ENCODE measurements around the gene CLEC10A.
"Not testable (repeated sequence)": the region's sequence is repeated elsewhere in the genome, so short reads cannot be mapped to it uniquely, and the experiment has no call there.

Gene CLEC10A

GRCh38 chr17:7056386-7056785 is 23.7 kb downstream of the CLEC10A start:
- TF ChIP-seq JUND (IDR thresholded peaks at IDR 0.05; ENCODE audit: low read depth): no peak
- no peak for DNase-seq (ENCODE audit: low read depth in 1 of 2, low spot score in 1 of 2)
- in situ Hi-C loops (cut with HindIII; ENCODE audit: low pct_unique_long_range_greater_than_20kb, low sequenced_read_pairs): no loop called here

- in situ Hi-C loops (cut with HindIII; ENCODE audit: low pct_unique_long_range_greater_than_20kb, low sequenced_read_pairs); DNase-seq (ENCODE audit: low read depth in 1 of 2, low spot score in 1 of 2): not testable (repeated sequence)
These were observed 29.5 kb downstream of the CLEC10A start for GRCh38 chr17:7050583-7050982.

GRCh38 chr17:7048968-7049367 is 31.1 kb downstream of the CLEC10A start:
- no peak for TF ChIP-seq JUND (IDR thresholded peaks at IDR 0.05; ENCODE audit: low read depth)
- in situ Hi-C loops (cut with HindIII; ENCODE audit: low pct_unique_long_range_greater_than_20kb, low sequenced_read_pairs): no loop called here
- no peak for DNase-seq (ENCODE audit: low read depth in 1 of 2, low spot score in 1 of 2)

- no peak for DNase-seq (ENCODE audit: low read depth in 1 of 2, low spot score in 1 of 2)
- in situ Hi-C loops (cut with HindIII; ENCODE audit: low pct_unique_long_range_greater_than_20kb, low sequenced_read_pairs): no loop called here
- no peak for TF ChIP-seq JUND (IDR thresholded peaks at IDR 0.05; ENCODE audit: low read depth)
These were observed 32.5 kb downstream of the CLEC10A start for GRCh38 chr17:7047566-7047965.

GRCh38 chr17:7046725-7047397 is 33.2 kb downstream of the CLEC10A start:
- DNase-seq (ENCODE audit: low read depth in 1 of 2, low spot score in 1 of 2); in situ Hi-C loops (cut with HindIII; ENCODE audit: low pct_unique_long_range_greater_than_20kb, low sequenced_read_pairs): not testable (repeated sequence)

- no peak for TF ChIP-seq JUND (IDR thresholded peaks at IDR 0.05; ENCODE audit: low read depth)
- peak; percentile 51 to 91 for DNase-seq (ENCODE audit: low read depth in 1 of 2, low spot score in 1 of 2)
- in situ Hi-C loops (cut with HindIII; ENCODE audit: low pct_unique_long_range_greater_than_20kb, low sequenced_read_pairs): no loop called here
These were observed 33.8 kb downstream of the CLEC10A start for GRCh38 chr17:7046127-7046724.

- in situ Hi-C loops (cut with HindIII; ENCODE audit: low pct_unique_long_range_greater_than_20kb, low sequenced_read_pairs): no loop called here
- TF ChIP-seq JUND (IDR thresholded peaks at IDR 0.05; ENCODE audit: low read depth): no peak
- peak; percentile 48 to 80 for DNase-seq (ENCODE audit: low read depth in 1 of 2, low spot score in 1 of 2)
These were observed 34.4 kb downstream of the CLEC10A start for GRCh38 chr17:7045492-7046126.

- in situ Hi-C loops (cut with HindIII; ENCODE audit: low pct_unique_long_range_greater_than_20kb, low sequenced_read_pairs): no loop called here
- no peak for DNase-seq (ENCODE audit: low read depth in 1 of 2, low spot score in 1 of 2)
- TF ChIP-seq JUND (IDR thresholded peaks at IDR 0.05; ENCODE audit: low read depth): no peak
These were observed 36.4 kb downstream of the CLEC10A start, which contains the start of gene SLC16A11 for GRCh38 chr17:7043497-7044198. Gene SLC16A11 (minus strand): TSS chr17:7044092. CDS start chr17:7043513, 579 bp downstream.

- in situ Hi-C loops (cut with HindIII; ENCODE audit: low pct_unique_long_range_greater_than_20kb, low sequenced_read_pairs): no loop called here
- DNase-seq (ENCODE audit: low read depth in 1 of 2, low spot score in 1 of 2): no peak
- no peak for TF ChIP-seq JUND (IDR thresholded peaks at IDR 0.05; ENCODE audit: low read depth)
These were observed 36.9 kb downstream of the CLEC10A start for GRCh38 chr17:7043182-7043496.

GRCh38 chr17:7042501-7043181 is 37.4 kb downstream of the CLEC10A start:
- no peak for DNase-seq (ENCODE audit: low read depth in 1 of 2, low spot score in 1 of 2)
- no peak for TF ChIP-seq JUND (IDR thresholded peaks at IDR 0.05; ENCODE audit: low read depth)
- in situ Hi-C loops (cut with HindIII; ENCODE audit: low pct_unique_long_range_greater_than_20kb, low sequenced_read_pairs): no loop called here

GRCh38 chr17:7041607-7042500 is 38.2 kb downstream of the CLEC10A start:
- TF ChIP-seq JUND (IDR thresholded peaks at IDR 0.05; ENCODE audit: low read depth): no peak
- DNase-seq (ENCODE audit: low read depth in 1 of 2, low spot score in 1 of 2): no peak
- in situ Hi-C loops (cut with HindIII; ENCODE audit: low pct_unique_long_range_greater_than_20kb, low sequenced_read_pairs): no loop called here

- in situ Hi-C loops (cut with HindIII; ENCODE audit: low pct_unique_long_range_greater_than_20kb, low sequenced_read_pairs): no loop called here
- DNase-seq (ENCODE audit: low read depth in 1 of 2, low spot score in 1 of 2): no peak
- TF ChIP-seq JUND (IDR thresholded peaks at IDR 0.05; ENCODE audit: low read depth): no peak
These were observed 40.2 kb downstream of the CLEC10A start for GRCh38 chr17:7039832-7040231.
